Esophagus (tissue), 2 donors: ENCODE data around the gene ZNF614. TPM values are rescaled to one million over a fixed set of nuclear protein-coding genes. Genes with fewer than 3 reads are reported as not detected.
"Not testable (repeated sequence)": the region's sequence is repeated elsewhere in the genome, so short reads cannot be mapped to it uniquely, and the experiment has no call there.

Experiments used
- H3K27ac ChIP-seq, 2 donors: one replicate each; pipeline ENCODE4 v1.5.1; 2013; ENCODE audit warnings: low read depth in 2 of 2, mild to moderate bottlenecking in 2 of 2, inconsistent platforms in 1 of 2, low read length in 1 of 2, moderate library complexity in 1 of 2
- H3K27me3 ChIP-seq, 2 donors: one replicate each; pipeline ENCODE4 v1.6.1; 2013; ENCODE audit warnings: low read length in 2 of 2, control low read depth in 1 of 2, mild to moderate bottlenecking in 1 of 2; ENCODE audit not compliant: insufficient read depth in 2 of 2, control insufficient read depth in 1 of 2
- H3K36me3 ChIP-seq, 2 donors: one replicate each; pipeline ENCODE4 v1.6.1; 2013; ENCODE audit warnings: low read length in 1 of 2; ENCODE audit not compliant: control insufficient read depth in 2 of 2, insufficient read depth in 2 of 2
- H3K4me1 ChIP-seq, 2 donors: one replicate each; pipeline ENCODE4 v1.6.1; 2013; ENCODE audit warnings: low read length in 1 of 2; ENCODE audit not compliant: control insufficient read depth in 2 of 2, insufficient read depth in 2 of 2
- H3K4me3 ChIP-seq, 2 donors: one replicate each; pipeline ENCODE4 v1.5.1; 2013; ENCODE audit warnings: low read length in 2 of 2, mild to moderate bottlenecking in 2 of 2, low read depth in 1 of 2, moderate library complexity in 1 of 2
- H3K9me3 ChIP-seq, 2 donors: one replicate each; pipeline ENCODE4 v1.6.1; 2013; ENCODE audit warnings: mild to moderate bottlenecking in 2 of 2, low read depth in 1 of 2, low read length in 1 of 2, moderate library complexity in 1 of 2; ENCODE audit not compliant: control insufficient read depth in 2 of 2, insufficient read depth in 1 of 2
- WGBS, 2 donors: extraction: QIAGEN DNeasy Blood & Tissue Kit; methylation state at CpG; one replicate each; pipeline ENCODE4 v1.1.7; 2013; 5-methylcytosine and 5-hydroxymethylcytosine counted together
- polyA plus RNA-seq, 2 donors: library from polyadenylated mRNA; stranded (reverse); fragments of 200-250 nt; gene quantifications; one replicate each; pipeline ENCODE4 v1.2.3, GENCODE V29; 2013
- donor health status: healthy with polysubstance abuse.
- donor health status: Bipolar disorder and iron deficiency.

Gene ZNF614
- polyA plus RNA-seq, 2 donors: 1.0 to 2.6 TPM

GRCh38 chr19:51975787-51976186, 52.4 kb downstream of the ZNF614 start:
- not testable (repeated sequence) for H3K27ac ChIP-seq, H3K27me3 ChIP-seq, H3K4me1 ChIP-seq, H3K4me3 ChIP-seq
- H3K9me3 ChIP-seq: peaks cover 35 to 45% of the 10 kb centered on the region in 2 donors
- WGBS, 2 donors: 96 to 97% methylated on average over 17 of the region's 17 CpGs
- peaks cover 20 to 30% of the 10 kb centered on the region in 2 donors for H3K36me3 ChIP-seq

- Histone ChIP-seq H3K4me3 (no peak overlapping the region), H3K9me3 (peaks cover 34 to 54% of the 10 kb centered on the region in 2 donors), H3K27me3 (no peaks in the 10 kb centered on the region), H3K27ac (no peak overlapping the region), H3K4me1 (no peaks in the 10 kb centered on the region), H3K36me3 (peaks cover 41 to 44% of the 10 kb centered on the region in 2 donors)
- 96% methylated on average over 4 of the region's 4 CpGs for WGBS, 2 donors
Observed at GRCh38 chr19:51971624-51972023, 56.6 kb downstream of the ZNF614 start.

- Histone ChIP-seq H3K27me3 (no peaks in the 10 kb centered on the region), H3K4me3 (no peak overlapping the region), H3K9me3 (peaks cover 30 to 52% of the 10 kb centered on the region in 2 donors), H3K4me1 (no peaks in the 10 kb centered on the region), H3K27ac (no peak overlapping the region), H3K36me3 (peaks cover 46 to 52% of the 10 kb centered on the region in 2 donors)
- WGBS, 2 donors: 98 to 100% methylated on average over 1 of the region's 1 CpG
Observed at GRCh38 chr19:51970718-51971117, 57.5 kb downstream of the ZNF614 start.

DNA sequence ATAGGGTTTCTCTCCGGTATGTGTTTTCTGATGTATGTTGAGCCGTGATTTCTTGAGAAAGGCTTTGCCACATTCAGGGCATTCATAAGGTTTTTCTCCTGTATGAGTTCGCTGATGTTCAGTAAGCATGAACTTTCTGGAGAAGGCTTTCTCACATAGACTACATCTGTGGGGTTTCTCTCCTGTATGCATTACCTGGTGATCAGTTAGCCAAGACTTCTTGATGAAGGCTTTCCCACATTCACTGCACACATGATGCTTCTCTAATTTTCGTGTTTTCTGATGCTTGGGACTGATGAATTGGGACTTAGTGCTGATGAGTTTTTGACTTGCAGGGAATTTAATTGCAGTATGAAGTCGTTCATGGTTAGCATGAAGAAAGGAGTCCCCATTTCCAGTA, 62.6 kb downstream of the ZNF614 start:
- 96 to 98% methylated on average over 5 of the region's 5 CpGs for WGBS, 2 donors
- no peak overlapping the region for H3K4me3 ChIP-seq
- H3K36me3 ChIP-seq: peaks cover 35 to 39% of the 10 kb centered on the region in 2 donors
- peaks cover 26 to 44% of the 10 kb centered on the region in 2 donors for H3K9me3 ChIP-seq
- no peaks in the 10 kb centered on the region for H3K4me1 ChIP-seq
- no peaks in the 10 kb centered on the region for H3K27me3 ChIP-seq
- H3K27ac ChIP-seq: no peak overlapping the region

Other genes starting within 250 kb of the ZNF614 start
- gene FPR3, start 233.2 kb downstream of the ZNF614 start, polyA plus RNA-seq: 1 to 10 TPM in 1 of 2 donors, under 1 TPM in 1; 0.26 to 1.1 TPM
- 1 to 10 TPM; 7.3 to 9.6 TPM for gene ZNF577, start 140.4 kb downstream of the ZNF614 start, polyA plus RNA-seq
- 1 to 10 TPM; 2.2 to 5.3 TPM for gene ZNF649, start 123.4 kb downstream of the ZNF614 start, polyA plus RNA-seq
- gene ZNF613, start 100.9 kb downstream of the ZNF614 start, polyA plus RNA-seq: 1 to 10 TPM; 1.7 to 4.0 TPM
- 1 to 10 TPM; 5.1 to 6.4 TPM for gene ZNF350, start 41.5 kb downstream of the ZNF614 start, polyA plus RNA-seq
- gene ZNF615, start 20.2 kb downstream of the ZNF614 start, polyA plus RNA-seq: 1 to 10 TPM; 1.9 to 3.1 TPM
- 10 to 100 TPM in 1 of 2 donors, 1 to 10 TPM in 1; 6.8 to 10.1 TPM for gene ZNF432, start 20.5 kb upstream of the ZNF614 start, polyA plus RNA-seq
- 1 to 10 TPM; 8.1 to 8.5 TPM for gene ZNF841, start 67.4 kb upstream of the ZNF614 start, polyA plus RNA-seq
- 1 to 10 TPM; 1.4 to 1.7 TPM for gene ZNF616, start 111.6 kb upstream of the ZNF614 start, polyA plus RNA-seq
- gene ZNF836, start 143.2 kb upstream of the ZNF614 start, polyA plus RNA-seq: 1 to 10 TPM; 3.0 to 4.4 TPM
- gene PPP2R1A, start 161.7 kb upstream of the ZNF614 start, polyA plus RNA-seq: 100 to 1,000 TPM; 108 to 130 TPM
- 1 to 10 TPM; 1.7 to 2.7 TPM for gene ZNF766, start 241.2 kb upstream of the ZNF614 start, polyA plus RNA-seq